K562 (cell line): ENCODE results near the gene WNT7A.

Experiments
- CTCF ChIP-seq, 3 experiments: IDR thresholded peaks in 2 of 3; conservative IDR thresholded peaks in 1 of 3; 2 replicates each; pipeline ENCODE4 v1.5.1; 2011 to 2012; ENCODE audit warnings: low read length in 3 of 3, mild to moderate bottlenecking in 3 of 3, control low read depth in 2 of 3, improper control_type of control experiment in 1 of 3, inconsistent platforms in 1 of 3, low read depth in 1 of 3, mixed read lengths in 1 of 3, moderate library complexity in 1 of 3; ENCODE audit not compliant: insufficient read depth in 2 of 3
- SREBF1 ChIP-seq: fragments of 150-350 bp; IDR thresholded peaks from 2 replicates; pipeline ENCODE4 v1.6.1; 2014; ENCODE audit warnings: antibody characterized with exemption, low read depth, low read length, borderline replicate concordance
- ZNF184 ChIP-seq: sonication (generic); formaldehyde crosslinking; IDR thresholded peaks from 2 replicates; pipeline ENCODE4 v1.5.0; 2020; ENCODE audit warnings: missing genetic modification reagents

- no peak for TF ChIP-seq CTCF (IDR thresholded peaks at IDR 0.05 in 2 of 3, conservative IDR thresholded peaks at IDR 0.05 in 1 of 3; ENCODE audit: insufficient read depth in 2 of 3, low read depth in 1 of 3, low read length in 3 of 3)
- no peak for TF ChIP-seq SREBF1
- no peak for TF ChIP-seq ZNF184 (CRISPR knock-in tag)
These were observed 98.5 kb downstream of the WNT7A start for GRCh38 chr3:13781417-13781816.
